Adrenal gland (tissue), 12 donors: Measurements from ENCODE around the gene SHKBP1. TPM values are rescaled to one million over a fixed set of nuclear protein-coding genes. Genes with fewer than 3 reads are reported as not detected.

Source experiments
- DNase-seq, 7 donors: peaks; one replicate each; pipeline ENCODE4 v3.0.0-alpha.2; 2019 to 2020
- H3K27ac ChIP-seq, 5 donors: fragments of 200-600 bp; sonication (generic) in 4 of 5; 1 replicate in 3 of 5; 2 replicates in 2 of 5; pipeline versions ENCODE4 v1.5.1 to v1.8.0; 2016 to 2020; ENCODE audit warnings: mild to moderate bottlenecking in 1 of 5
- H3K27me3 ChIP-seq: fragments of 200-600 bp; 2 replicates; pipeline ENCODE4 v1.8.0; 2021
- H3K36me3 ChIP-seq, 2 donors: fragments of 200-600 bp; replicated peaks in 1 of 2; 1 replicate in 1 of 2; 2 replicates in 1 of 2; pipeline versions ENCODE4 v1.5.1 to v1.8.0; 2018 to 2022
- H3K4me1 ChIP-seq, 2 donors: fragments of 200-600 bp; replicated peaks in 1 of 2; 1 replicate in 1 of 2; 2 replicates in 1 of 2; pipeline versions ENCODE4 v1.5.1 to v1.8.0; 2018 to 2021
- H3K4me3 ChIP-seq, 4 donors: fragments of 200-600 bp; sonication (generic) in 3 of 4; one replicate each; pipeline ENCODE4 v1.5.1; 2016 to 2018
- H3K9me3 ChIP-seq, 3 donors: fragments of 200-600 bp; sonication (generic) in 1 of 3; replicated peaks in 1 of 3; 1 replicate in 2 of 3; 2 replicates in 1 of 3; pipeline versions ENCODE4 v1.5.1 to v1.8.0; 2016 to 2021
- CTCF ChIP-seq, 6 experiments: fragments of 450-650 bp in 4 of 6; fragments of 200-600 bp in 2 of 6; sonication (generic) in 1 of 6; IDR thresholded peaks; 1 replicate in 5 of 6; 2 replicates in 1 of 6; pipeline versions ENCODE4 v1.5.1 to v1.8.0; 2016 to 2021; ENCODE audit warnings: antibody characterized with exemption in 6 of 6, mild to moderate bottlenecking in 2 of 6, moderate library complexity in 1 of 6
- POLR2A ChIP-seq, 2 donors: fragments of 450-650 bp; IDR thresholded peaks; one replicate each; pipeline ENCODE4 v1.6.1; 2017; ENCODE audit warnings: antibody characterized with exemption in 2 of 2, mild to moderate bottlenecking in 2 of 2, moderate library complexity in 1 of 2
- whole genome bisulfite sequencing, 4 donors: extraction: QIAGEN DNeasy Blood & Tissue Kit in 2 of 4; methylation state at CpG; one replicate each; pipeline versions ENCODE4 v1.1.5 to v1.1.7; 2013 to 2017; 5-methylcytosine and 5-hydroxymethylcytosine counted together
- intact Hi-C, 2 donors: fragments of 100-400 bp; cut with DNase I; formaldehyde crosslinking; loops; one replicate each; pipeline versions ENCODE4 v1.14.1 to v1.15.0; 2022 to 2023
- polyA plus RNA-seq, 3 donors: library from polyadenylated mRNA; stranded (reverse); fragments of 200-250 nt in 2 of 3; fragments of 350-450 nt in 1 of 3; fragmentation: Illumina TruSeq in 1 of 3; extraction: RNeasy Lipid Tissue Mini Kit (QIAGEN cat#74804) in 1 of 3; gene quantifications; one replicate each; pipeline ENCODE4 v1.2.3, GENCODE V29; 2013 to 2014
- total RNA-seq, 9 donors: library from RNA; depleted of rRNA in 4 of 9; stranded (reverse); fragments of >200 nt in 4 of 9; fragments of 120-200 nt in 1 of 9; fragmentation: NEBNext Ultra II Directional in 1 of 9; extraction: Animal tissue kit (Norgen Biotek cat#: 25700) in 1 of 9; gene quantifications; one replicate each; pipeline versions ENCODE4 v1.1.0 to v1.2.4, GENCODE V29; 2013 to 2023
- donor health status: healthy with polysubstance abuse.
- donor health status: Bipolar disorder and iron deficiency.
- donor health status: DM: yes; HTN: yes; CAD: no.
- donor health status: DM: no; HTN: no; CAD: no.
- donor health status: DM: no; HTN: no; CAD: no.
- donor health status: DM: yes; HTN: yes; CAD: no.

SHKBP1 gene
- total and polyA plus RNA-seq, 12 donors, result 12.5 to 157 (median 51.6) TPM

- Histone ChIP-seq H3K27ac (no peak overlapping the region), H3K36me3 (peaks cover 0 to 39% of the 10 kb centered on the region in 2 donors), H3K9me3 (no peaks in the 10 kb centered on the region), H3K4me3 (no peak overlapping the region), H3K4me1 (no peaks in the 10 kb centered on the region), H3K27me3 (no peaks in the 10 kb centered on the region)
- 70 to 82% (median 76%) methylated on average over 10 to 11 of the region's 11 CpGs for WGBS, 4 donors
- no peak for DNase-seq
- intact Hi-C loops, result no loop called here
- TF ChIP-seq POLR2A (IDR thresholded peaks at IDR 0.05) (no peak), CTCF (IDR thresholded peaks at IDR 0.05) (no peak)
These were observed 42.9 kb downstream of the SHKBP1 start for GRCh38 chr19:40619333-40620160.

- Histone ChIP-seq H3K36me3 (peaks cover 0 to 39% of the 10 kb centered on the region in 2 donors), H3K4me1 (no peaks in the 10 kb centered on the region), H3K4me3 (no peak overlapping the region), H3K27ac (no peak overlapping the region), H3K9me3 (no peaks in the 10 kb centered on the region), H3K27me3 (no peaks in the 10 kb centered on the region)
- intact Hi-C loops, result no loop called here
- WGBS, 4 donors, result 87 to 97% (median 93%) methylated on average over 8 of the region's 8 CpGs
- TF ChIP-seq CTCF (IDR thresholded peaks at IDR 0.05) (no peak), POLR2A (IDR thresholded peaks at IDR 0.05) (no peak)
- DNase-seq, result no peak
These were observed 43.5 kb downstream of the SHKBP1 start for GRCh38 chr19:40620161-40620485.

- no peaks in the 10 kb centered on the region for H3K4me1 ChIP-seq
- H3K4me3 ChIP-seq, result no peak overlapping the region
- no peak overlapping the region for H3K27ac ChIP-seq
- no peaks in the 10 kb centered on the region for H3K9me3 ChIP-seq
- TF ChIP-seq POLR2A (IDR thresholded peaks at IDR 0.05) (no peak), CTCF (IDR thresholded peaks at IDR 0.05) (no peak)
- 47 to 81% (median 71%) methylated on average over 2 of the region's 2 CpGs for WGBS, 4 donors
- H3K27me3 ChIP-seq, result no peaks in the 10 kb centered on the region
- intact Hi-C loops, result no loop called here
- peaks cover 0 to 45% of the 10 kb centered on the region in 2 donors for H3K36me3 ChIP-seq
- DNase-seq, result no peak
These were observed 44.6 kb downstream of the SHKBP1 start for GRCh38 chr19:40621283-40621682.

- Histone ChIP-seq H3K4me3 (no peak overlapping the region), H3K27ac (no peak overlapping the region), H3K36me3 (peaks cover 0 to 45% of the 10 kb centered on the region in 2 donors), H3K27me3 (no peaks in the 10 kb centered on the region), H3K4me1 (no peaks in the 10 kb centered on the region), H3K9me3 (no peaks in the 10 kb centered on the region)
- TF ChIP-seq CTCF (IDR thresholded peaks at IDR 0.05) (no peak), POLR2A (IDR thresholded peaks at IDR 0.05) (no peak)
- 90 to 94% (median 93%) methylated on average over 17 to 24 of the region's 24 CpGs for WGBS, 4 donors
- DNase-seq, result no peak
- intact Hi-C loops, result no loop called here
These were observed 45.5 kb downstream of the SHKBP1 start for GRCh38 chr19:40621966-40622772.
